ENCODE results near the gene GPRIN1. TPM values are rescaled to one million over a fixed set of nuclear protein-coding genes. Genes with fewer than 3 reads are reported as not detected.

The GPRIN1 gene
- total RNA-seq, 1 donor = 7.1 TPM

DNA sequence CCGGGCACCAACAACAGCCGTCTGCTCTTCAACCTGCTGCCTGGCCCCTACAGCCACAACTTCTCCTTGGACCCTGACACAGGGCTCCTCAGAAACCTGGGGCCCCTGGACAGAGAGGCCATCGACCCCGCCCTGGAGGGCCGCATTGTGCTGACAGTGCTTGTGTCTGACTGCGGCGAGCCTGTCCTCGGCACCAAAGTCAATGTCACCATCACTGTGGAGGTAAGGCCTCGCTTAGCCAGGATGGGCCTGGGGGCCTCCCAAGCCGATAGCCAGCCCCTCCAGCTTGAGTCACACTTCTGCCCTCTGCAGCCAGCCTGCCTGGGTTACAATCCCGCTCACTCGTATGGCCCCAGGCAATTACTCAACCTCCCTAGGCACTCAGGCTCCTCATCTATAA, 28.6 kb downstream of the GPRIN1 start:
- DNase-seq (ENCODE audit: low read depth) = no peak

DNA sequence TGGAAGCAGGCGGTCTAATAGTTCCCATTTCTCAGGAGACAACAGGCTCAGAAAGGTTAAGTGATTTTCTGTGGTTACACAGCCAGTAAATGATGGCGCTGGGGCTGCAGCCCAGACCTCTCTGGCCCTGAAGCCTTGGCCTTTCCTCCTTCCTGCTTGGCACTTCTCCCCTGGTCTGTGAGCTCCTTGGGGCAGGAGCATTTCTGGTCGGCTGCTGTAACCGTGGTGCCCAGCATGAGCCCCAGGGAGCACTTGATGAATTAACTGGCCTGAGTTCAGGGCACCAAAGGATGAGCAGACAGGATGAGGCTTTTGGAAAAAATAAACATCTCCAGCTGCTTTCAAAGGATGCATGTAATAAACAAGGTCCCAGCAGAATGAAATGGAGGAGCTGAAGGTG, 30.6 kb downstream of the GPRIN1 start:
- TF ChIP-seq, protein P1, sequence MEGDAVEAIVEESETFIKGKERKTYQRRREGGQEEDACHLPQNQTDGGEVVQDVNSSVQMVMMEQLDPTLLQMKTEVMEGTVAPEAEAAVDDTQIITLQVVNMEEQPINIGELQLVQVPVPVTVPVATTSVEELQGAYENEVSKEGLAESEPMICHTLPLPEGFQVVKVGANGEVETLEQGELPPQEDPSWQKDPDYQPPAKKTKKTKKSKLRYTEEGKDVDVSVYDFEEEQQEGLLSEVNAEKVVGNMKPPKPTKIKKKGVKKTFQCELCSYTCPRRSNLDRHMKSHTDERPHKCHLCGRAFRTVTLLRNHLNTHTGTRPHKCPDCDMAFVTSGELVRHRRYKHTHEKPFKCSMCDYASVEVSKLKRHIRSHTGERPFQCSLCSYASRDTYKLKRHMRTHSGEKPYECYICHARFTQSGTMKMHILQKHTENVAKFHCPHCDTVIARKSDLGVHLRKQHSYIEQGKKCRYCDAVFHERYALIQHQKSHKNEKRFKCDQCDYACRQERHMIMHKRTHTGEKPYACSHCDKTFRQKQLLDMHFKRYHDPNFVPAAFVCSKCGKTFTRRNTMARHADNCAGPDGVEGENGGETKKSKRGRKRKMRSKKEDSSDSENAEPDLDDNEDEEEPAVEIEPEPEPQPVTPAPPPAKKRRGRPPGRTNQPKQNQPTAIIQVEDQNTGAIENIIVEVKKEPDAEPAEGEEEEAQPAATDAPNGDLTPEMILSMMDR (IDR thresholded peaks at IDR 0.05; ENCODE audit: insufficient read depth, low read length) = no peak
- no peak for DNase-seq (ENCODE audit: low read depth)
- H3K4me3 ChIP-seq (ENCODE audit: low read depth, low read length) = no peak overlapping the region

More for the DNA sequence above, 28.6 kb downstream of the GPRIN1 start:
- TF ChIP-seq, protein P1 (IDR thresholded peaks at IDR 0.05; ENCODE audit: insufficient read depth, low read length) = no peak
- no peak overlapping the region for H3K4me3 ChIP-seq (ENCODE audit: low read depth, low read length)

DNA sequence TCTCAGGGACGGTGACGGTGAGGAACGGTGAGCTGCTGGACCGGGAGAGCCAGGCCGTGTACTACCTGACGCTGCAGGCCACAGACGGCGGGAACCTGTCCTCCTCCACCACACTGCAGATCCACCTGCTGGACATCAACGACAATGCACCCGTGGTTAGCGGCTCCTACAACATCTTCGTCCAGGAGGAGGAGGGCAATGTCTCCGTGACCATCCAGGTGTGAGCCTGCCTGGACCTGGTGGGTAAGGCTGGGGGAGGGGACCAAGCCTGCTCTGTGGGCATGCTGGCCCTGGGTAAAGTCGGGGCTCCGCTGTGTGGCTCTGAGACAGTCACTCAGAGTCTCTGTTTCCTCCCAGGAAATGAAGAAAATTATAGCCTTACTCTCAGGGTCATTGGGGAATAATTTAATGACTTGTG, 31.6 kb downstream of the GPRIN1 start:
- peak; percentile 28 for DNase-seq (ENCODE audit: low read depth)
- H3K4me3 ChIP-seq (ENCODE audit: low read depth, low read length) = no peak overlapping the region

DNA sequence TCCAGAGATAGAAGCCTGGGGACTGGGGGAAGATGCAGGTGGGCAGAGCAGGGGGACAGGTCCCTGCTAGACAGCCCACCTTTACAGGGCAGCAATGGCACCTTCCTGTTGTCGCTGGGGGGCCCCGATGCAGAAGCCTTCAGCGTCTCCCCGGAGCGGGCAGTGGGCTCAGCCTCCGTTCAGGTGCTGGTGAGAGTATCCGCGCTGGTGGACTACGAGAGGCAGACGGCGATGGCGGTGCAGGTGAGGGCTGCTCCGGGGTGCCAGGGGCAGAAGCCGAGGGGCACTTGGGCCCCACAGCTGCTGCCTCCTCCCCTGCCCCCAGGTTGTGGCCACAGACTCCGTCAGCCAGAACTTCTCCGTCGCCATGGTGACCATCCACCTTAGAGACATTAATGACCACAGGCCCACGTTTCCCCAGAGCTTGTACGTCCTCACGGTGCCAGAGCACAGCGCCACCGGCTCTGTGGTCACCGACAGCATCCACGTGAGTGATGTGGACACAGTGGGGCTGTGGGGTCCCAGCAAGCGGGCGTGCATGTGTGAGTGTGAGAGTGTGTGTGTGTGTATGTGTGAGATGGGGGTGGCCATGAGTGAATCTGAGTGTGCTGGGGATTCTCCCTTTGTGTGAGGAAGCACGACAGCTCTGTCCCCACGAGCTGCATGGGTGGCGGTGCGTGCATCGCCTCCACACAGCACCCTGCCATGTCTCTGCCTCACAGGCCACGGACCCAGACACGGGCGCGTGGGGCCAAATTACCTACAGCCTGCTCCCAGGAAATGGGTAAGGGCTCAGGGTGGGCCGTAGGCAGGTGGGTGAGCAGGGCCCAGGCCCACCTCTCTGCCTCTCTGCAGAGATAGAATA, 32.4 kb downstream of the GPRIN1 start:
- TF ChIP-seq, protein P1 (IDR thresholded peaks at IDR 0.05; ENCODE audit: insufficient read depth, low read length) = no peak
- no peak overlapping the region for H3K4me3 ChIP-seq (ENCODE audit: low read depth, low read length)
- DNase-seq (ENCODE audit: low read depth) = no peak

More for the DNA sequence above, 31.6 kb downstream of the GPRIN1 start:
- TF ChIP-seq, protein P1 (IDR thresholded peaks at IDR 0.05; ENCODE audit: insufficient read depth, low read length) = peak; percentile 52

DNA sequence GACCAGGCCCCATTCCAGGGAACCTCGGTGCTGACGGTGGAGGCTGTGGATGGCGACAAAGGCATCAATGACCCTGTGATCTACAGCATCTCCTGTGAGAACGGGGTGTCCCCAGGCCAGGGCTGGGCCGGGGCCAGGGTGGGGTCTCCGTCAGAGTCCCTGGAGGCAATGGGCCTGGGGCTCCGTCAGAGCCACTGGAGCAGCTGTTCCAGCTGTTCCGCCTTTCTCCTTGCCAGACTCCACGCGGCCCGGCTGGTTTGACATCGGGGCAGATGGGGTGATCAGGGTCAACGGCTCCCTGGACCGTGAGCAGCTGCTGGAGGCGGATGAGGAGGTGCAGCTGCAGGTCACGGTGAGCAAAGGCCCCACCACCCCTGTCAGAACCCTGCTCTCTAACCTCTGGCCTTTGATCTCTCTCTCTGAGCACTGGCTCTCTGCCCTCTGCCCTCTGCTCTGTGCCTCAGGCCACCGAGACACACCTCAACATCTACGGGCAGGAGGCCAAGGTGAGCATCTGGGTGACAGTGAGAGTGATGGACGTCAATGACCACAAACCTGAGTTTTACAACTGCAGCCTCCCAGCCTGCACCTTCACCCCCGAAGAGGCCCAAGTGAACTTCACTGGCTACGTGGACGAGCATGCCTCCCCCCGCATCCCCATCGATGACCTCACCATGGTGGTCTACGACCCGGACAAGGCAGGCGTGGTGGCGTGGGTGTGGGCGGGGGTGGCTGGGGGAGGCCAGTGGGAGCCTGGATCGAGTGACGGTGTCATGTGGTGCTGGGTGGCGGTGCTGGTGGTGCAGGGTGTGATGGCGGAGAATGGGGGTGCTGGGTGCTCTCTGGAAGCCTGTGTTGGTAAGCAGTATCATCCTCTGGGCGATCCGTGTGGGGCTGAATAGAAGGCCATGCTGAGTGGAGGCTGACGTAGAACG, 34.2 kb downstream of the GPRIN1 start:
- no peak overlapping the region for H3K4me3 ChIP-seq (ENCODE audit: low read depth, low read length)
- DNase-seq (ENCODE audit: low read depth) = no peak
- TF ChIP-seq, protein P1 (IDR thresholded peaks at IDR 0.05; ENCODE audit: insufficient read depth, low read length) = no peak

DNA sequence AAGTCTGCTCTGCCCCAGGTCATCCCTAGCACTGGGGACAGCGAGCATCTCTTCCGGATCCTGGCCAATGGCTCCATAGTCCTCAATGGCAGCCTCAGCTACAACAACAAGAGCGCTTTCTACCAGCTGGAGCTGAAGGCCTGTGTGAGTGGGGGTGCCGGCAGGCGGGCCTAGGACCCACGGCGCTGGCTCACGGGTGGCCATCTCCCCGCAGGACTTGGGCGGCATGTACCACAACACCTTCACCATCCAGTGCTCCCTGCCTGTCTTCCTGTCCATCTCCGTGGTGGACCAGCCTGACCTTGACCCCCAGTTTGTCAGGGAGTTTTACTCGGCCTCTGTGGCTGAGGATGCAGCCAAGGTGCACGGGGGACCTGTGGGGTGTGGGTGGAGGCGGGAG, 34.9 kb downstream of the GPRIN1 start:
- TF ChIP-seq, protein P1 (IDR thresholded peaks at IDR 0.05; ENCODE audit: insufficient read depth, low read length) = no peak
- no peak overlapping the region for H3K4me3 ChIP-seq (ENCODE audit: low read depth, low read length)
- no peak for DNase-seq (ENCODE audit: low read depth)

Data from fibroblast of the aortic adventitia (primary cell).